NCI-H446 (cell line): ENCODE results near the gene MPP4.

Source experiments
- DNase-seq, 2 experiments: peaks; one replicate each; lab custom pipeline; 2025; lab: John Stamatoyannopoulos, UW

MPP4 gene

DNA sequence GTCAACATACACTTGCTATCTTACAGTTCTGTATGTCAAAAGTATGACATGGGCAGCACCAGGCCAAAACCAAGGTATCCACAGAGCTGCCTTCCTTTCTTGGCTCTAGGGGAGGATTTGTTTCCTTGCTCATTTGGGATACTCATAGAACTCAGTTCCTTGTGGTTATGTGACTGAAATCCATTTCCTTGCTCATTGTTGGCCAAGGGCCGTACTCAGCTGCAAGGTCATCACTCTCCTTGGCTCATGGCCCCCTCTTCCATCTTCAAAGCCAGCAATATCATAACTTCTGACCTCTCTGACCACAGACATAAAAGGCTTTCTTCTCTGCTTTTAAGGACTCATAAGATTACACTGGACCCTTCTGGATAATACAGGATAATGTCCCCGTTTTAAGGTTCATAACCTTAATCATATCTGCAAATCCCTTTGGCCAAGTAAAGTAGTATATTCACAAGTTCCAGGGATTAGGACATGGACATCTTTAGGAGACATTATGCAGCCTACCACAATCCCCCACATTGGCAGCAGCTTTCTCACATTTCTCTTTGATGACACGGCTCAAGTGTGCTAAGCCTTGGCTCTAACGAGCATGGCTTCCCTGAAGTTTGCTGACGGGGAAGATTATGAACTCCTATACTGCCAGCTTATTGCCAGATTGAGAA lies 76.0 kb downstream of the MPP4 start:
- no peak for DNase-seq

DNA sequence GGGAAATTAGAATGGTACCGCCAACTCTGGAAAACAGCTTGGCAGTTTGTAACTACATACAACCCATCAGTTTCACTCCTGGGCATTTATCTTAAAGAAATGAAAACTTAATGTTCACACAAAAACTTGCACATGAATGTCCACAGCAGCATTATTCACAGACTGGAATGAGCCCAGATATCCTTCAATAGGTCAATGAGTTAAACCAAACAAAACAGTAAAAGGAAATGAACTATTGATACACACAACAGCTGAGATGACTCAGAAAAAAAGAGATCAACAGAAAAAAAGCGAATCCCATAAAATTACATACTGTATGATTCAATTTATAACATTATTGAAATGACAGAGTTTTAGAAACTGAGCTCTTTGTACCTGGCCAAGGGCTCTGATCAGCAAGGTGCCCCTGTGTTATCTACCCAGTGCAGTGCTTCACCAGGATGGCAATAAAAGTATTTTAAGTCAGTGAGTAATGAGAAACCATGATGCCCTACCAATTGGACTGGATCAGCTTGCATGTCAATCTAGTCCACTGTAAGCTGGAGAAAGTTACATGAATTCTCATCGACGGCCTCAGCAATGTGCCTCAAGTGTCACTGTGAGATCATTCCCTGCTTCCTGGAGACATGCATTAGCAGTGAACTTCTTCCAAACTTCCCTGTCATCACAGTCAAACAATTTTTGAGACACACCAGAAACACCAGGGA lies 77.0 kb downstream of the MPP4 start:
- DNase-seq = no peak

DNA sequence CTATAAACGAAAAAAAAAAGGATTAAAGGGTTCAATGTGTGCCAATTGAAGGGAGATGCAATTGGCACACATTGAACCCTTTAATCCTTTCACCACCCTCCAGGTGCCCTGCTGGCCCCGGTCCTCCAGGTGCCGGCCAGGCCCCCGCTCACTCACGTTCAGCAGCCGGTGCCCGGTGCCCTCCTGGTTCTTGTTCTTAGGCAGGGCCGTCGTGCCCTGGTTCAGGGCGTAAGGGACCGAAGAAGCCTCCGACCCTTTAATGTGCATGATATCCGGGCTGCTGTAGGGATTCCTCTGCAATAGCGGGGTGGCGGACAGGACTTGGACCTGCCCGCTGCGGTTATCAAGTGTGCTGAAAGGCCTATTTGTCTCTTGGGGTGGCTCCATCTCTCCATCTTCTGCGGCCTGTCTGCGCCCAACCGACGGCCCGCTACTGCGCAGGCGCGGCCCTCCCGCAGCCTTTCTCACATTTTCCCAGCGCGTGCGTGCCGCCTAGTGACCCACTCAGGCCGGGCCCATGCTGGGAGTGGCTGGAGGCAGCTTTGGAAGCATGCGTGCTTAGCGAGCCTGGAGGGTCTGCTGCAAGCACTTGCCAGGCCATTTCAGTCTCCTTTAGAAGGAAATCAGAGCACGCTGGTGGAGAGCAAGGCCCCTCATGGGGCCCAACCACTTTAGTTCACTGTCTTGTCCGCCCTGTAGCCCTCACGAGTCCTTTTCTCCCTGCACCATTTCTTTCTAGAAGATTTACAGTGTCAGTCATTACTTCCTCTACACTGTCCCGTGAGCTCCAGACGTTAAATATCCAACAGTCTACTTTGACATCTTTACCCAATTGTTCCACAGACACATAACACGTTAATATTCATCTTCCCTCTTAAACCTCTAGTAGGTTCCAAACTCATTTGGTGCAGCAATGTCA lies 79.4 kb downstream of the MPP4 start:
- no peak for DNase-seq

DNA sequence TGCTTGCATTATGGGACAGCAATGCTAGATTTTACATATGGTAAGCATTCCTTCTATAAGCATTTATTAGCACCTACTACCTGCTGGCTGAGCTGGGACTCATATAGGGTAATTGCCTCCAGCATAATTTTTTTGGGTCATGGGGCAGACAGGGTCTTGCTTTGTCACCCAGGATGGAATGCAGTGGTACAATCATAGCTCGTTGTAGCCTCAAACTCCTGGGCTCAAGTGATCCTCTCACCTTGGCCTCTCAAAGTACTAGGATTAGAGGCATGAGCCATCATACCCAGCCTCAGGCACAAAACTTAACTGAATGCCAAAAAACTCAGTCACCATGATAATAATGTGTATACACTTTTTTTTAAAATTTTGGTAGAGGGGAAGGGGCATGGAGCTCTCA lies 90.4 kb downstream of the MPP4 start:
- DNase-seq = no peak

DNA sequence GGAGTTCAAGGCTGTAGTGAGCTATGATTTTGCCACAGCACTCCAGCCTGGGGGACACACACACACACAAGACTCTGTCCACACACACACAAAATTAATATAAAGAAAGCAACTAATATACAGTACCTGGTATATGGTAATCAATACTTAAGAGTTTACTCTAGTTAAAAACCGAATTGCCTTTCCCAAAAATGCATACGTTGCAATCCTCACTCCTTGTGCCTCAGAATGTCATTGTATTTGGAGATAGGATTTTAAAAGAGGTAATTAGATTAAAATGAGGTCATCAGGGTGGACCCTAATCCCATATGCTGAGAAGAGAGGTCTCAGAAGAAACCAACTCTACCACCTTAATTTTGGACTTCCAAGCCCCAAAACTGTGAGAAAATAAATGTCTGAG lies 90.9 kb downstream of the MPP4 start:
- DNase-seq = no peak

DNA sequence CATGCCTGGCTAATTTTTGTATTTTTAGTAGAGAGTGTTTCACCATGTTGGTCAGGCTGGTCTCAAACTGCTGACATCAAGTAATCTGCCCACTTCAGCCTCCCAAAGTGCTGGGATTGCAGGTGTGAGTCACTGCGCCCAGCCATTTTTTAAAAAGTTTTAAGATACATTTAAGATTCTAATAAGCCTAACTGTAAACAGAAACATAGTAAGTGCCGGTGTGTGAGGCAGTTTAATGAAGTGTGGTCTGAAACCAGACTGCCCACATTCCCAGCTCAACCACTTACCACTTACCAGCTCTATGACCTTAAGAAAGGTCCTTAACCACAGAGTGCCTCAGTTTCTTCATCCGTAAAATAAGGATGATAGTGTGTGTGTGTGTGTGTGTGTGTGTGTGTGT lies 97.5 kb downstream of the MPP4 start:
- DNase-seq = no peak

DNA sequence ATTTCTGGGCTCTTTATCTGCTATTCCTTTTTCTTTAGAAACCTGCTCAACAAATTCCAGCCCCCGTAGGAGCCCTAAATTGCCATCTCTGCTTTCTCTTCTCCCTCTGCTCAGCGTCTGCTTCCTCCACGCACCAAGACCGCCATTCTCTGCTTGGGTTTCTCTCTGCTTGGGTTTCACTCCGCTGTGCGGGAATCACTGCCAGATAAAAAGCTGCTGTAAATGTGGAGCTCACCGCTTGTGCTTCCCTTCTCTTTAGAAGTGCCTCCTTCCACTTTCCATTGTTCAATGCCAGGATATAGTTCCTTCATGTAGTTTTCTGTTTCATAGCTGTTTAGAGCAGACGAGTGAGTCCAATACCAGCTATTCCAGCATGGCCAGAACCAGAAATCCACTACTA lies 101.0 kb downstream of the MPP4 start:
- DNase-seq = no peak
